Heart left ventricle (tissue), 16 donors: ENCODE data around the gene ALDH3B2. TPM values are rescaled to one million over a fixed set of nuclear protein-coding genes. Genes with fewer than 3 reads are reported as not detected.
"Not testable (repeated sequence)": the region's sequence is repeated elsewhere in the genome, so short reads cannot be mapped to it uniquely, and the experiment has no call there.

Experiments
- ATAC-seq, 4 donors: fragments of 200-7000 bp; cut with Tn5 transposase; one replicate each; pipeline ENCODE4 v1.9.1; 2020 to 2022; ENCODE audit warnings: moderate library complexity in 4 of 4, mild to moderate bottlenecking in 3 of 4, moderate number of reproducible peaks in 1 of 4
- DNase-seq, 5 donors: peaks; one replicate each; pipeline ENCODE4 v3.0.0-alpha.2; 2020
- H3K27ac ChIP-seq, 12 donors: fragments of 200-600 bp; sonication (generic) in 4 of 12; one replicate each; pipeline versions ENCODE4 v1.5.0 to v1.8.0; 2016 to 2022; ENCODE audit warnings: mild to moderate bottlenecking in 2 of 12
- H3K27me3 ChIP-seq, 9 donors: fragments of 200-600 bp; sonication (generic) in 2 of 9; one replicate each; pipeline versions ENCODE4 v1.5.1 to v1.8.0; 2016 to 2022; ENCODE audit warnings: mild to moderate bottlenecking in 3 of 9
- H3K36me3 ChIP-seq, 9 donors: fragments of 200-600 bp; sonication (generic) in 2 of 9; one replicate each; pipeline versions ENCODE4 v1.5.0 to v1.8.0; 2018 to 2022; ENCODE audit warnings: mild to moderate bottlenecking in 2 of 9
- H3K4me1 ChIP-seq, 12 donors: fragments of 200-600 bp; sonication (generic) in 4 of 12; one replicate each; pipeline versions ENCODE4 v1.5.0 to v1.8.0; 2016 to 2022; ENCODE audit warnings: mild to moderate bottlenecking in 3 of 12
- H3K4me3 ChIP-seq, 12 donors: fragments of 200-600 bp; sonication (generic) in 4 of 12; one replicate each; pipeline versions ENCODE4 v1.5.0 to v1.8.0; 2017 to 2022; ENCODE audit warnings: mild to moderate bottlenecking in 9 of 12, moderate library complexity in 4 of 12
- H3K9me3 ChIP-seq, 12 donors: fragments of 200-600 bp; sonication (generic) in 4 of 12; one replicate each; pipeline versions ENCODE4 v1.5.0 to v1.8.0; 2016 to 2022; ENCODE audit warnings: mild to moderate bottlenecking in 1 of 12
- CTCF ChIP-seq, 12 donors: fragments of 200-600 bp; sonication (generic) in 4 of 12; IDR thresholded peaks; one replicate each; pipeline versions ENCODE4 v1.5.0 to v1.8.0; 2018 to 2022; ENCODE audit warnings: antibody characterized with exemption in 12 of 12, mild to moderate bottlenecking in 5 of 12
- POLR2A ChIP-seq, 2 donors: fragments of 450-650 bp; IDR thresholded peaks; one replicate each; pipeline ENCODE4 v1.6.1; 2017; ENCODE audit warnings: antibody characterized with exemption in 2 of 2, mild to moderate bottlenecking in 2 of 2, moderate library complexity in 2 of 2
- WGBS, 4 donors: extraction: QIAGEN DNeasy Blood & Tissue Kit in 2 of 4; methylation state at CpG; one replicate each; pipeline versions ENCODE4 v1.1.5 to v1.1.7; 2013 to 2018; 5-methylcytosine and 5-hydroxymethylcytosine counted together
- intact Hi-C, 10 donors: fragments of 100-400 bp; cut with DNase I; formaldehyde crosslinking; loops; one replicate each; pipeline versions ENCODE4 v1.11.1 to v1.14.2; 2022
- polyA plus RNA-seq, 2 donors: library from polyadenylated mRNA; stranded (reverse); fragments of 200-250 nt; gene quantifications; one replicate each; pipeline ENCODE4 v1.2.3, GENCODE V29; 2013
- total RNA-seq, 9 donors: library from RNA; depleted of rRNA in 2 of 9; stranded (reverse); fragments of >200 nt in 2 of 9; fragmentation: NEBNext Ultra II Directional in 3 of 9; extraction: Animal tissue kit (Norgen Biotek cat#: 25700) in 3 of 9; gene quantifications; one replicate each; pipeline versions ENCODE4 v1.1.0 to v1.2.4, GENCODE V29; 2016 to 2023
- donor health status: ischemic (EF 13 %, LVEDD 7.1; RV severe dilation, severe dysfunction).
- donor health status: healthy with polysubstance abuse.
- donor health status: DM: no; HTN: yes; CAD: no.
- donor health status: DM: no; HTN: no; CAD: no.
- donor health status: ischemic (EF 25% LVEDD 6.9; RV normal size, moderate dysfunction).
- donor health status: ischemic (EF 25% LVEDD 5.7; RV mildly dilated, moderate dysfunction).
- donor health status: healthy.
- donor health status: DM: yes; HTN: yes; CAD: no.
- donor health status: ischemic (EF 35%, LVEDD 5.7; RV mildly dilated, moderate dysfunction).
- donor health status: nonischemic (EF 11% LVEDD 7.7; RV severe dilation, severe dysfunction).
- donor health status: DM: yes; HTN: yes; CAD: no.
- donor health status: PGD.
- donor health status: ischemic (EF 29% LVEDD 5.4; RV normal size, mild dysfunction).
- donor health status: nonischemic (EF 23%, LVEDD 6.1; RV moderate dilation, normal function).

The ALDH3B2 gene
- total and polyA plus RNA-seq, 11 donors: not detected

- H3K27ac ChIP-seq: peak overlapping the region in 2 of 12 donors; percentile 6 to 52
- H3K36me3 ChIP-seq, DNase-seq: not testable (repeated sequence)
Observed at GRCh38 chr11:67622905-67623304, 51.5 kb downstream of the ALDH3B2 start.

GRCh38 chr11:67621928-67622327, 52.5 kb downstream of the ALDH3B2 start:
- H3K4me3 ChIP-seq, ATAC-seq, H3K27me3 ChIP-seq, intact Hi-C loops, H3K4me1 ChIP-seq, H3K27ac ChIP-seq, DNase-seq, H3K9me3 ChIP-seq, H3K36me3 ChIP-seq: not testable (repeated sequence)
- WGBS, 4 donors: 56 to 83% (median 60%) methylated on average over 3 of the region's 3 CpGs

More at GRCh38 chr11:67622905-67623304, 51.5 kb downstream of the ALDH3B2 start:
- H3K4me1 ChIP-seq, H3K27me3 ChIP-seq, ATAC-seq, intact Hi-C loops, H3K9me3 ChIP-seq, H3K4me3 ChIP-seq: not testable (repeated sequence)
- WGBS, 4 donors: 40 to 76% (median 53%) methylated on average over 5 to 7 of the region's 7 CpGs

- H3K4me3 ChIP-seq, DNase-seq, ATAC-seq, H3K36me3 ChIP-seq, H3K27ac ChIP-seq, H3K9me3 ChIP-seq, H3K27me3 ChIP-seq, intact Hi-C loops: not testable (repeated sequence)
- peaks cover 0 to 22% (median 0%) of the 10 kb centered on the region in 12 donors for H3K4me1 ChIP-seq
- 85 to 90% (median 86%) methylated on average over 12 to 13 of the region's 13 CpGs for WGBS, 4 donors
Observed at GRCh38 chr11:67620621-67621020, 53.8 kb downstream of the ALDH3B2 start.

- 85 to 94% (median 91%) methylated on average over 33 of the region's 33 CpGs for WGBS, 4 donors
- DNase-seq, intact Hi-C loops, H3K4me3 ChIP-seq, H3K36me3 ChIP-seq, H3K9me3 ChIP-seq, ATAC-seq, H3K27ac ChIP-seq: not testable (repeated sequence)
- Histone ChIP-seq H3K4me1 (peaks cover 0 to 24% (median 0%) of the 10 kb centered on the region in 12 donors), H3K27me3 (peaks cover 0 to 11% (median 0%) of the 10 kb centered on the region in 9 donors)
Observed at GRCh38 chr11:67619683-67620618, 54.5 kb downstream of the ALDH3B2 start.

DNA sequence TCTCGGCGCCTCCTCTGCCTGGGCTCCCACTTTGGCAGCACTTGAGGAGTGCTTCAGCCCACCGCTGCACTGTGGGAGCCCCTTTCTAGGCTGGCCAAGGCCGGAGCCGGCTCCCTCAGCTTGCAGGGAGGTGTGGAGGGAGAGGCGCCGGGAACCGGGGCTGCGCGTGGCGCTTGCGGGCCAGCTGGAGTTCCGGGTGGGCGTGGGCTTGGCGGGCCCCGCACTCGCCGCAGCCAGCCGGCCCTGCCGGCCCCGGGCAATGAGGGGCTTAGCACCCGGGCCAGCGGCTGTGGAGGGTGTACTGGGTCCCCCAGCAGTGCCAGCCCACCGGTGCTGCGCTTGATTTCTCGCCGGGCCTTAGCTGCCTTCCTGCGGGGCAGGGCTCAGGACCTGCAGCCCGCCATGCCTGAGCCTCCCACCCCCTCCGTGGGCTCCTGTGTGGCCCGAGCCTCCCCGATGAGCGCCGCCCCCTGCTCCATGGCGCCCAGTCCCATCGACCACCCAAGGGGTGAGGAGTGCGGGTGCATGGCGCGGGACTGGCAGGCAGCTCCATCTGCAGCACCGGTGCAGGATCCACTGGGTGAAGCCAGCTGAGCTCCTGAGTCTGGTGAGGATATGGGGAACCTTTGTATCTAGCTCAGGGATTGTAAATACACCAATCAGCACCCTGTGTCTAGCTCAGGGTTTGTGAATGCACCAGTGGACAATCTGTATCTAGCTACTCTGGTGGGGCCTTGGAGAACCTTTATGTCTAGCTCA, 55.3 kb downstream of the ALDH3B2 start:
- H3K36me3 ChIP-seq, H3K9me3 ChIP-seq, H3K4me3 ChIP-seq, intact Hi-C loops, ATAC-seq, H3K27ac ChIP-seq: not testable (repeated sequence)
- peaks cover 0 to 15% (median 0%) of the 10 kb centered on the region in 9 donors for H3K27me3 ChIP-seq
- peak in 1 of 5 donors; percentile 57 for DNase-seq
- WGBS, 4 donors: 89 to 99% (median 95%) methylated on average over 29 to 40 of the region's 40 CpGs
- peaks cover 0 to 29% (median 6%) of the 10 kb centered on the region in 12 donors for H3K4me1 ChIP-seq

DNA sequence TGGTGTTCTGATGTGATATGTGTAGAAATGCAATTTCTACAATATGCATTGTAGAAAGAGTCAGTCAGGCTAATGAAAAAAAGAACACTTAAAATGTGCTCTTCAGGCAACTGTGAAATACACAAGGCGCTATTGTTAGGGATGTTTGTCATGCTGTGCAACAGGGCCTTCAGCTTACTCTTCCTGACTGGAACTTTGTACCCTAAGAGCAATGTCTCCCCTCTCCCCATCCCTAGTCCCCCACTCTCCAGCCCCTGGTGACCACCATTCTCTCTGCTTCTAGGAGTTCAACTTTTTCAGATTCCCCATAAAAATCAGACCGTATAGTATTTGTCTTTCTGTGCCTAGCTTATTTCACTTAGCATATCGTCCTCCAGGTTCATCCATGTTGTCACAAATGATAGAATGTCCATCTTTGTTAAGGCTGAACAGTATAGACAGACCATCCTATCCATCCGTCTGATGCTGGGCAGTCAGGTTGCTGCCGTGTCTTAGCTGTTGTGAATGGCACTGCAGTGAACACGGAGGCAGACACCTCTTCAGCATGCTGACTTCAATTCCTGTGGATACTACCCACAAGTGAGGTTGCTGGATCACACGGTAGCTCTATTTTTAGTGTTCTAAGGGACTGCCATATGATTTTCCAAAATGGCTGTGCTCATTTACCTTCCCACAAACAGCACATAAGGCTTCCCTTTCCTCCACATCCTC, 57.0 kb downstream of the ALDH3B2 start:
- H3K4me3 ChIP-seq: no peak overlapping the region
- ATAC-seq: peak in 1 of 4 donors; percentile 38
- TF ChIP-seq CTCF (IDR thresholded peaks at IDR 0.05) (no peak), POLR2A (IDR thresholded peaks at IDR 0.05) (no peak)
- peak overlapping the region in 4 of 12 donors; percentile 11 to 57 (median 36) for H3K27ac ChIP-seq
- intact Hi-C loops: no loop called here
- H3K9me3 ChIP-seq: no peaks in the 10 kb centered on the region
- H3K36me3 ChIP-seq: peaks cover 0 to 10% (median 5%) of the 10 kb centered on the region in 9 donors
- peaks cover 0 to 38% (median 12%) of the 10 kb centered on the region in 12 donors for H3K4me1 ChIP-seq
- no peak for DNase-seq
- H3K27me3 ChIP-seq: peaks cover 0 to 15% (median 0%) of the 10 kb centered on the region in 9 donors
- 55 to 71% (median 61%) methylated on average over 7 of the region's 7 CpGs for WGBS, 4 donors
